HG03175 (cell line): ENCODE data around the gene MED13L.

ENCODE experiments used
- ATAC-seq: cut with Tn5 transposase; IDR thresholded peaks from one replicate; pipeline ENCODE4 v1.9.1; 2021; ENCODE audit warnings: mild to moderate bottlenecking, moderate library complexity; ENCODE audit not compliant: unreplicated experiment

Gene MED13L

GRCh38 chr12:115930336-115930735 lies 347.2 kb downstream of the MED13L start:
- no peak for ATAC-seq

- ATAC-seq: no peak
Measured at GRCh38 chr12:115926037-115926670, 351.3 kb downstream of the MED13L start.

DNA sequence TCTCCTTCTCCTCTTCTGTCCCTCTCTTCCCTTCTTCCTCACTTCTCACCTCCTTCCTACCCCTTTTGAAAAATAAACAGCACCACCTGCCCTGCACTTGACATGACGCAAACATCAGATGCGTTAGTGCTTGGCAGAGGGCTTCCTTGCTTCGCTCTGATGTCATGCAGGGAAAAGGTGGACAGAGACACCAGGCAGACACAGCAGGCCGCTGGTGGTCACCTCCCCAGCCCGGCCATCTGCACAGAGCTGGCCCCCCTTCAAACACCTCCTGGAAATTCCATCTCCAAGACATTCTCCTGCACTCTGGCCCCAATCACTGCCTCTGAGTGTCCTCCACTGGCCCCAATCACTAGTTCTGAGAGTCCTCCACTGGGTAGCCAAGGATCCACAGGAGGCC lies 353.6 kb downstream of the MED13L start:
- ATAC-seq: no peak

DNA sequence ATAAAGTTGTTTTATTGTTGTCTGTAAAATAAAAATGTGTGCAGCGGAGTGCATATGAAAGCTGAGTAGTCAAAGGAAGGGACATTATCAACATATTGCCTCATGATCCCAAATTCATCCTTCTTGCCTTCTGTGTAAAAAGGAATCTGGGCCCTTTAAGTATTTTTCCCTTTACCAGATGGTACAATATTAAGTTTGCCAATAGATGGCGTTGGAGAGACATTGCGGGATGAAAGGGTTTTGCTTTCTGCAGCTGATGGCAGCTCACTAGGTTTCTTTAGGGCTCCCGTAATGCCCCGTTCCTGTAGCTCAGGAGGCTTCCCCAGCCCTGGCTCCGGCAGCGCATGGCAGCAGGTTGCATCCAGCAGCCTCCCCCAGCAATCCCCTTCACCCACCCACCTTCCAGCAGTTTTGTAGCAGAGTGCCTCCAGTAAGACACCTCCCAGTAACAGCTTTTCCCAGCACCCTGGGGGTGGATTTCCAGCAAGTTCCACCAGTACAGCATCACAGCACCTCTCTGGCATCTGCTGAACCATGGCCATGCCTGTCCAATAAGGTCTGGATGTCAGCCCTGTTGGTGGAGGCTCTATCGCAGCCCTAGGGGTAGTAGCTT lies 354.4 kb downstream of the MED13L start:
- no peak for ATAC-seq

GRCh38 chr12:115920395-115921183 lies 356.9 kb downstream of the MED13L start:
- no peak for ATAC-seq

- ATAC-seq: no peak
Measured at GRCh38 chr12:115918763-115919162, 358.7 kb downstream of the MED13L start.

DNA sequence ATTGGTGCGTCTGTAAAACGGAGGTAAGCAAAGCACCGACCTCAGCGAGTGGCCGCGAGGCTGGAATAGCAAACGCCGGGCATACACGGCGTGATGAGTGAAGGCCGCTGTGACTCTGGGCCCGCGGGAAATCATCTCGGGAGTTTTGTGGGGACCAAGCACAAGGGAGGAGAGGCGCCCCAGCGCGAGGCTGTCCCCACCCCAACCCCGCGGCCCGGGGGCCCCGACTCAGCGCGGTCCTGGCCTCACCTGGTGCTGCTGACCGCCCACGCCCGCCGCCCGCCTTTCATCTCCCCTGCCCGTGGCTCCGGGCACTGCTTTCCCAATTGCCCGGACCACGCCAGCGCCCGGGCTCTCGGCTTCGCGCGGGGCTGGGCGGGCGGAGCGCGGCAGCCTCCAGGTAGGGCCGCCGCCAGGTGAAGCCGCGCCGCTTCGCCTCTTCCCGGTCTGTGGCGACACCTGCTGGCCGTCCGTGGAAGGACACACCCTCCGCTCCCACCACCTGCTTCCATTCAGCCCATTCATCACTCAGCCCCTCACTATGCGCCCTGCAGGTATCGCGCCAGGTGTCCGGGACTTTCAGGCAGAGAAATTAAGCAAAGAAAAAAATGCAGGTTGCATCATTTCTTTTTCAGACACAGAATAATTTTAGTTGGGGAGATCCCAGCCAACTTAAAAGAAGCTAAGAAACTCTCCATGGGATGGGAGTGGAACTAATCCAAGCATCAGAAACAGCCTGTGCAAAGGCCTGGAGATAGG lies 360.4 kb downstream of the MED13L start:
- peak; percentile 89 for ATAC-seq

GRCh38 chr12:115914122-115914521 lies 363.4 kb downstream of the MED13L start:
- no peak for ATAC-seq

DNA sequence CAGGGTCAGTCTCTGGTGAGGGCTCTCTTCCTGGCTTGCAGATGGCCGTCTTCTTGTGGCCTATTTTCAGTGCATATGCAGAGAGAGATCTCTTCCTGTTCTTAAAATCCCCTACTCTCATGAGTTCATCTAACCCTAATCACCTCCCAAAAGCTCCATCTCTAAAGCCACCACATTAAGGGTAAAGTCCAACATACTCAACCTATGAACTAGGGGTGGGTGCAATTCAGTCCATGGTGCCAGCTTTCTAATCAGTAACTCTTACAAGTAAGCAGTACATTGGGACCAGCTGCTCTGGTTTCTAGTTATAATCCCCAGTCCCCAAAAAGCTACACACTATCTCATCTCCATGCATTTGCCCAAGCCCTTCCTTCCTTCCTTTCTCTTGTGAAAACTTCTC lies 365.1 kb downstream of the MED13L start:
- no peak for ATAC-seq

DNA sequence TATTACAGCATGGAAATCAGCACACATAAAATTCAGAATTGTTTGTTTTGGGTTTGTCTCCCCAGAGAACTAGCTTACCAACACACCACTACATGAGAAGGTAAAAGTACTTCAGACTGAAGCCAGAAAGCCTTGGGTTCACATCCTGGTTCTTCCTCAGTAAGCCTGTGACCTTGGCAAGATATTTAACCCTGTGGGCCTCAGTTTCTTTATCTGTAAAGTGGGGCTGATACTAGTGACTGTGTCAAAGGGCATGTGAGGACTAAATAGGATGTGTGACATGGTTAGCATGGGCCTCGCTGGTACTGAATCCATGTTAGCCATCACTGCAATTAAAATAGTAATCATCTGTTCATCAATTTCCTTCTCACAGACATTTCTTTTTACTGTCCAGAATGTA lies 366.1 kb downstream of the MED13L start:
- ATAC-seq: no peak

DNA sequence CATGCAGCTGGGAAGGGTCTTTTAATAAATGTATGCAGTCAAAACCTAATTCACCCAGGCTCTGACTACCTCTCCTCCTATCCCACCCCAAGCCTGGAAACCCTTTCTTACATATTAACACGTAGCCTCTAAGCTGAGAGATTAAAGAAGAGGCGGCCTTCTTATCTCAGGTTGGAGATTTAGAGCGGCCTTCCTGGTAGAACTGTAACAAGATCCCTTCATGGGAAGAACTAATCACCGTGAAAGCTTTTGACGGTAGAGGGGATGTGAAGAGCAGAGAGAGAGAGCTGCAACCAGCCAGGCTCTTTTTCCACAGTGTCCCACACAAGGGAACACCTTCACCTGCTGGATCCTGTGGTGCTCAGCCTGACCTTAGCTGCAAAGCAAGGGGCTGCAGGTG lies 367.4 kb downstream of the MED13L start:
- no peak for ATAC-seq
